C4-2B (cell line): ENCODE results near the gene LPP.
A peak's percentile ranks its signal among the peaks of the same experiment; 100 is the strongest.

Source experiments
- H3K27ac ChIP-seq: fragments of 450-650 bp; 2 replicates; pipeline ENCODE4 v1.5.1; 2017
- CTCF ChIP-seq: fragments of 450-650 bp; conservative IDR thresholded peaks from 2 replicates; pipeline ENCODE4 v1.5.1; 2017; ENCODE audit warnings: mild to moderate bottlenecking
- ZFX ChIP-seq: fragments of 450-650 bp; IDR thresholded peaks from 2 replicates; pipeline ENCODE4 v1.6.1; 2017

Gene LPP

GRCh38 chr3:188385295-188385694 is 231.3 kb downstream of the LPP start:
- no peak overlapping the region for H3K27ac ChIP-seq
- TF ChIP-seq CTCF, result no peak
- no peak for TF ChIP-seq ZFX

- H3K27ac ChIP-seq, result peak overlapping the region; percentile 12; the same call in 1 of the 2 replicates
- TF ChIP-seq CTCF (no peak), ZFX (no peak)
Observed at GRCh38 chr3:188389711-188390342, 235.9 kb downstream of the LPP start.

GRCh38 chr3:188390343-188390718 is 236.4 kb downstream of the LPP start:
- no peak for TF ChIP-seq CTCF
- TF ChIP-seq ZFX, result no peak
- H3K27ac ChIP-seq, result peak overlapping the region; percentile 12; the same call in 1 of the 2 replicates

- H3K27ac ChIP-seq, result no peak overlapping the region
- TF ChIP-seq CTCF (no peak), ZFX (no peak)
Observed at GRCh38 chr3:188390775-188391443, 237.0 kb downstream of the LPP start.

GRCh38 chr3:188391592-188391991 is 237.6 kb downstream of the LPP start:
- no peak overlapping the region for H3K27ac ChIP-seq
- TF ChIP-seq ZFX (no peak), CTCF (no peak)

GRCh38 chr3:188392076-188392475 is 238.1 kb downstream of the LPP start:
- H3K27ac ChIP-seq, result no peak overlapping the region

More at GRCh38 chr3:188392076-188392475, 238.1 kb downstream of the LPP start:
- TF ChIP-seq ZFX (no peak), CTCF (no peak)
